GM18502 (cell line): ENCODE measurements around the gene IL4I1.

Experiments used
- ATAC-seq: cut with Tn5 transposase; IDR thresholded peaks from one replicate; pipeline ENCODE4 v1.9.1; 2021; ENCODE audit warnings: mild to moderate bottlenecking; ENCODE audit not compliant: unreplicated experiment, poor library complexity

The IL4I1 gene

DNA sequence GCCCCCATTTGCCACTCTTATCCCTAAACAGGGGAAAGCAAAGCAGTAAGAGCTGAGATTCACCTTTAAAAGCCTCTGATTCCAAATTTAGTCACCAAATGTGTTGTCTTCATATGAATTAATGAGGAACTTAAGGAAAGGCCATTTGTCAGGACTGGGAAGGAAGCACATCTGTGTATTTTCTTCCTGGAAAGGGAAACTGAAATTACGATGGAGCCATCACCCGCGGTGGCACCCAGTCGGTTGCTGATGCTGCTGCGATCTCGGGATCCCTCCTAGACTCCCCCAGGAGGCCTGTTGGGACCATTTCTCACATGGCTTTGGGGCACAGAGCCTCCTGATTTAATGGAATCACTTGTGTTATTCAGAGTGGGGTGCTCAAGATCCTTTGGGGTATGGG lies 7.4 kb upstream of the IL4I1 start:
- ATAC-seq, result no peak

DNA sequence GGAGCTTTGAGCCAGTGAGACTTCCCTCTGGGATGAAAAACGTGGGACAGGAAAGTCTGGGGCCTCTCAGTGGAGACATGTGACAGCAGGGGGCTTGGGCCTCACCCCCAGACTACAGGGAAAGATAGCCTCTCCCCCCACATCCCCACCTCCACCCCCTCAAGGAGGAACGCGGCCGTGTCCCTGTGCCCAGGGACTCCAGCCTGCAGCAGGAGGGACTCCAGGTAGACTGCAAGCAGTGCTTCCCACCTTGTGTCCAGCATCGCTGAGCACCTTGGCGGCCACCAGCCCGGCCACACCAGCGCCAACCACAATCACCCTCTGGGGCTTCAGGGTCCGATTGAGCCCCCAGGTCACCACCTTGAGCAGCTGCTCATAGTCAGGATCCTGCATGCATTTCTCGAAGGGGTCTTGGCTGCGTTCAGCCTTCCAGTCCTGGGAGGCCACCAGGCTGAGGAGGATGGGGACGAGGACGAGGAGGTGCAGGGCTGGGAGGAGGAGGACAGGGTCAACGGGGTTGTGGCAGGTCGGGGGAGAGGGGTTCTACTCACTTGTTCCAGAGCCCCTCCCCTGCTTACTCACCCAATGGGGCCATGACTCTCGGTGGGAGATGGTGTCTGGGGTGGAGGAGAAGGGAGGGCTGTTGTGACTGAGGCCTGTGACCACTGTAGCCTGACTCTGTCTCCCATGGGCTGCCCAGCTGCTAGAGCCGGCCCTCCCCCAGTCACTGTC lies 955 bp downstream of the IL4I1 start:
- ATAC-seq, result no peak

DNA sequence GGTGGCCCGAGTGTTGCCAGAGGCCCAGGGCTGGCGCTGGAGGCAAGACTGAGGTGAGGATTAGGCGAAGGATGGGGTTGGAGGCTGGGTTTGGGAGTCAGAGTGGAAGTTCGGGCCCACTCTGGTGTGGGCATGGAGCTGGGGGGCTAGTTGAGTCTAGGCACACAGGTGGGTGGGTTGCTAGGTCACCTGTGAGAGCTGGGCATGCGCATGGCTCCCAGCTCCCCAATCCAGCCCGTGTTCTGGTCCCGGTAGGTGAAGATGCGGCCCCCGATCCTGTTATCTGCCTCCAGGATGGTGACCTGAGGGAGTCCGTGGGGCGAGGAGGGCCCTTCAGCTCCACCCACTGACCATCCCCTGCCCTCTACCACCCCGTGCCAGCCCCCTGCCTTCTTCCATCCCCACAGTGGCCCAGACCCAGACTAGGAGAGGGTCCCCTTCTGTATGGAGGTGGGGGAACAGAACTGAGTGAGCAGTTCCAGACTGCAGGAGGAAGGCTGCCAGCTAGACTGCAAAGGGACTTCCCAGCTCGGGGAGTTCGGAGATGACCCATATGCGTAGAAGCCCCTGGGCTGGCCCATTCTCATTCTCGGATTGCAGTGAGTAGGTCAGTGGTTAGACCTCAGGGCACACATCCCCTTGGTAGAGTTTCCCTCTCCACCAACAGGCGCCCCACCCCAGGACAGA lies 1.7 kb downstream of the IL4I1 start:
- peak; percentile 27 for ATAC-seq

DNA sequence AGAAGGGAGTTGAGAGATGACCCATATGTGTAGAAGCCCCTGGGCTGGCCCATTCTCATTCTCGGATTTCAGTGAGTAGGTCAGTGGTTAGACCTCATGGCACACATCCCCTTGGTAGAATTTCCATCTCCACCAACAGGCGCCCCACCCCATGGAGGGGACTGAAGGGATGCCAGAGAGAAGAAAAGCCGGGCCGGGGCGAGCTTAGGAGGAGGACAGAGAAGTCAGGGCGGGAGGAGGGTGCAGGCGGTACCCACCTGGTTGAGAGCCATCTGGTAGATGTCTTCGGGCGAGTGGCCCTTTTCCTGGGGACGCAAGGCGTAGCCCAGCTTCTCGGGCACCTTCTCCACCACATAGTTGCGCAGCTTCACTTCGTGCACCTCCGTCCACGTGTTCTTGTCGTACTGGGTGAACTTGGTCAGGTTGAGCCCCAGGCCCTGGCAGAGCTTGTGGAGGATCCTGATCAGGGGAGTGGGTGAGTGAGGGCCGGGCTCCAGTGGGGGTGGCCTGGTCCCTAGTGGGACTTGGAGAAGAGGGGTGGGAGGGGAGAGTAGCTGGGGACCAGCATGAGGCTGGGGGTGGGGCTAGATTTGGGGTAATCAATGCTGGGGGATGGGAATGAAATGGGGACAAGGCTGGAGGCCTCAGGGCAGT lies 2.5 kb downstream of the IL4I1 start:
- ATAC-seq, result no peak

DNA sequence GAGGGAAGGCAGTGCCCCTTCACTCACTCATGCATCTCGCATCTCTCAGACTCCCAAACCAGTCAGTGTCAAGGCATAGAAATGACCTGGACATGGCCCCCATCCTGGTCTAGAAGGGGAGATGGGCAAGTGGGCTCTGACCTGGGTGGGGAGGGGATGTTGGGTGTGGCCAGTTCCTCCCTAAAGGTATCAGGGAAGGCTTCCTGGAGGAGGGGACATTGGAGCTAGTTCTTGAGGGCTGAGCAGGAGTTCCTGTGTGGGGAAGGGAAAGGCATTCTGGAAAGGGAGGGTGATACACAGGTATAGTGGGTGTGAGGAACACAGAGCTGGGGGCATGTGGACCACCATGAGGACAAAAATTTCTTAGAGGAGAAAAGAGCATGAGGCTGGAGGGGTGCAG lies 4.0 kb downstream of the IL4I1 start:
- ATAC-seq, result no peak

DNA sequence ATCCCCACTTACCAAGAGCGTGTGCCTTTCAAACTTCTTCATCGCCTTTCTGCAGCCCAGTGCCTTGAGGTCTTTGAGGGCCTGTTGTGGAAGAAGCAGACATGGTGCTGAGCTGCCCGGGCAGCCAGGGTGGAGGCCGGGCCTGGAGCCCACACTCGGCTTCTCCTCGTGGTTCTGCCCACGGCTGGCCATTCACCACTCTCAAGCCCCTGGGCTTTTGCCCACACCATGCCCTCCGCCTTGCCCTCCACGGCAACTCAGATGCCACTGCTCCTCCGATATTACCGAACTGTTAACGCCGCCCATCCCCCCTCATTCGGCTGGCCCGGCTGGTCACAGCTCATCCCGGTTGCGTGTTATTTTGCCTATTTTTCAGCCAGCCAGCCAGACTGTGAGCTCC lies 5.3 kb downstream of the IL4I1 start:
- ATAC-seq, result no peak

DNA sequence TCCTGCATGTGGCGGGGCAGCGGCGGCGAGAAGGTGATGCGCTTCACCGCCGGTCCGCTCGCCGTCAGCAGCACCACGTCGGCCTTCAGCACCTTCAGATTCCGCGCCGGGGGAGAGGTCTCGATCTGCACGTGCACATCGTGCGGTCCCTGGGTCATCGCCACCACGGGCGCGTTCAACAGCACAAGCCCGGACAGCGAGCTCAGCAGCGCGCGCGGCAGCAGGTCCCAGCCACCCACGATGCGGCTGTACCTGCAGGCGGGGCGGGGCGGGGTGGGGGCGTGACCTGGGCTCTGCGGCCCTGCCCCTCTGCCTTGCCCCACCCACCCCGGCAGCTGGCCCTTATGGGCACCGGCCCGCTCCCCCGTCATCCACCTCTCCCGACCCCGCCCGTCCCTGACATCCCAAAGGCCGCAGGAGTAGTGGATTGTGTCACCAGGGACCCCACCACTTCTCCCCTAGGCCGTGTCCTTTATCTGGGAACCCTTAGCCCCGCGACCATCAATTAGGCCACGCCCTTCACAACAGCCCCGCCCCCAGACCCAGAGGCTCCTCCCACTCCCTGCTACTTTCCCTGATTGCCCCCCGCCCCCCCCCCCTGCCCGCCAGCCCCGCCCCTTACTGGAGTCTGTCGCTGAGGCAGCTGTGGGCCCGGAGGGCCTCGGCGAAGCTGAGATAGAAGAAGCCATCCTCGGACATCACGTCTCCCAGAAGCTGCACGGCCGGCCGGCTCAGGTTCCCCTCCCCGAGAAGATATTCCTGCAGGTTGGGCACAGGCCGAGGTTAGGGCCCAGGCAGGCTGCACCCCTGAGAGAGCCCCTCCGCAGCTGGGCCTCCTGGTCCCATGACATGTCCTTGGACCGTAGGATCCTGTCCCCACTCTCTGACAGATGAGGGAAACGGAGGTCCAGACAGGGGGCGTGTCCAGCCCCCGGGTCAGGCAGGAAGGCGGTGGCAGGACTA lies 6.1 kb downstream of the IL4I1 start:
- ATAC-seq, result peak; percentile 42

DNA sequence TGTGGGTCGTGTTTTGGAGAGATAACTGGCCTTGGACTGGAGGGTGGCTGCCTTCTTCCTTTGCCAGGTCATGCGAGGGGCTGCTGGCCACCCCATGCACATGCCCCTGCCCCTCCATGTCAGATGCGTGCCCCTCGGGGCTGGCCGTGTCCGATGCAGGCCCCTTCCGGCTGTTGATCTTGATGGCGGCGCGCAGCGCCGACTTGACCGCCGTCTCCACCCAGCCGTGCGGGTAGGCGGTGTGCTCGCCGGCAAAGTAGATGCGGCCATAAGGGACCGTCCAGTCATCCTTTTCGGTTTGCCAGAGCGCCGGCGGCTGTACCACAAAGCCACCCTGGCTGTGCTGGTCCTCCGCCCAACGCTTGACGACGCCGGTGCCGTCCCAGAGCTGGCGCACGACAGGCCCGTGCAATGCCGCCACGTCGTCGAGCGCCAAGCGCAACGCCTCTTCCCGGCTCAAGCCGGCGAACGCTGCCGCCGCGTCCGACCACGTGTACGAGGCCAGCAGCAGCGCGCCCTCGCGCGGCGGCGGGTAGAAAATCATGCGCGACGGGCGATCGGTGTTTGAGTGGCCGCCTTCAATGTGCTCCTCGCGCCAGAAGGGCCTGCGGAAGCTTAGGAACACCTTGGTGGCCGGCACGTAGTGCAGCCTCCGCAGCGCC lies 6.9 kb downstream of the IL4I1 start:
- peak; percentile 33 for ATAC-seq

DNA sequence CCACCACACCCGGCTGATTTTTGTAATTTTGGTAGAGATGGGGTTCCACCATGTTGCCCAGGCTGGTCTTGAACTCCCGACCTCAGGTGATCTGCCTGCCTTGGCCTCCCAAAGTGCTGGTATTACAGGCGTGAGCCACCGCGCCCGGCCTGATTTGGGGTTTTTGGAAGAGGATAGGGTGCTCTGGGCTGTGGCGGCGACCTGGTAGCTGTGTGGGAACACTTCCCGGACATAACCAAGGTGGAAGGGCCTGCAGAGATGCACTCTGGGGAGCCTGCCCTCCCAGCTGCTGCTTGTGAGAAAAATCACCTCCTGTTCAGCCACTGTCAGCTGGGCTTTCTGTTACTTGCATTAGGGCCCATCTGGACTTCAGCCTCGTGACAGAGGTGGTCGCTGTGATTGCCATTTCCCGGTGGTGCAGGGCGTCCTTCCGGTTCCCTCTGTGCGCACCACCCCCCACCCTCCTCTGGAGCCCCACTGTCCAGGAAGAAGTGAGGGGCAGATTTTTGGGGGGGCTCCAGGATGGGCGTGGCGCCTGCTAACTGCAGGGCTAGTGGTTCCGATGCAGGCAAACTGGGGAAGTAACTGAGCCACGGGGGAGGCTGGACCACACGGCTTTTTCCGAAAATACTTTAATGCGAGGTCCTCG lies 7.5 kb downstream of the IL4I1 start:
- ATAC-seq, result no peak

DNA sequence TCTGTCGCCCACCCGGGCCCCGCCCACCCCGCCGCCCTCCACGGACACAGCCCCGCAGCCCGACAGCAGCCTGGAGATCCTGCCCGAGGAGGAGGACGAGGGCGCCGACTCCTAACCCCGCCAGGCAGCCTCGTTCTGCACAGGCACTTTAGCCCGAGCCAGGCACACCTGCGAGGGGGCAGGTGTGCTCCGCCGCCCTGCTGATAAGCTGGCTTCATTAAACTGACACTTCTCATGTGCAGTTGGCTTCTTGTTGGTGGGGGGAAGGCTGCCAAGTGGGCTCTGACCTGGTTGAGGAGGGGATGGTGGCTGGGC lies 8.2 kb downstream of the IL4I1 start:
- ATAC-seq, result no peak

DNA sequence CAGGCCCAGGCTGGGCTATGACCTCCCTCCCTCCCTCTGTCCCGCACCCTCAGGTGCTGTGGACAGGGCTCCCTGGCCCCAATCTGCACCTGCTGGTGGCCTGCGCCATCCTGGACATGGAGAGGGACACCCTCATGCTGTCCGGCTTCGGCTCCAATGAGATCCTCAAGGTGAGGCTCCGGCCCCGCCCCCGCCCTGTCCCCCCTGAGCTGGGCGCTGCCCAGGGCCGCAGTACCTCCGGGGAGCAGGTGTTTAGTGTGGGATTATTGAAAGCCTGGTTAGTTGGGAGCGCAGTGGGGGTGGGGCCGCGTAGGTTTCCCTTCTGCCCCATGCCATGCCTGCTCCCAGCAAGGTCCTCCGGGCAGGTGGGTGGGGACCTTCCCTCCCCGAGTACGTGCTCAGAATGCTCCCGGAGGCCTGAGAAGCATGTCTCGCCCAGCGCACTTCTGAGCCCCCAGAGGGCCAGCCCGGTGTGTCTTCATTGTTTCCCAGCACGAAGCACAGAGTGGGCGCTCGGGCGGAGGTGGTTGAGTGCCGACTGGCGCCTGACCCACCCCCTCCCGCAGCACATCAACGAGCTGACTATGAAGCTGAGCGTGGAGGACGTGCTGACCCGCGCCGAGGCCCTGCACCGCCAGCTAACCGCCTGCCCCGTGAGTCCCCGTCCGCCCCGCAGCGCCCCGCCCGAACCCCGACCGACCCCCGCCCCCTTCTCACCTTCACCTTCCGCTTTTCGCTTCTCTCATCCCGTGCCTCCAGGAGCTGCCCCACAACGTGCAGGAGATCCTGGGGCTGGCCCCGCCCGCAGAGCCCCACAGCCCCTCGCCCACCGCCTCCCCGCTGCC lies 8.8 kb downstream of the IL4I1 start:
- no peak for ATAC-seq

DNA sequence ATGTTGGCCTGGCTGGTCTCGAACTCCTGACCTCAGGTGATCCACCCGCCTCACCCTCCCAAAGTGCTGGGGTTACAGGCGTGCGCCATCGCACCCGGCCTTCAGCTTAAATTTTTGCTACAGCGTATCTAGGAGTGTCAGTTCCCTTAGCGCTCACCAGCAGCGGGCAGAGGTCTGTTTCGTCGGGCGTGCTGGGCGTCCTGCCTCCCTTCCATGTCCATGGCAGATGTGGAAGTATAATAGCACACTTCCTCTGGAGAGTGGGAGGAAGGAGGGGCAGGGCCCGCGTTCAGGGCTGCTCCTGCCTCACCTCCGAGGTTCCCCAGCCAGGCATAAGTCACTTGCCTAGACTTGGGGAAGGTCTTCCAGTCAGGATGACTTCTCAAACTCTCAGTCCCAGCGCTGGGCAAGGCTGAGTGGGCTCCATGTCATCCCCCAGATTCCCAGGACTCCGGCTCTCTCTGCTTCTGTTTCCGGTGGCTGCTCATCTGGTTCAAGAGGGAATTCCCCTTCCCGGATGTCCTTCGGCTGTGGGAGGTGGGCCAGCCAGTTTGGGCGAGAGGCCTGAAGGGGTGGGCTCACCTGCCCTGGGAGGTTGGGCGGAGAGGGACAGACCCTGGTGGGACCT lies 9.5 kb downstream of the IL4I1 start:
- no peak for ATAC-seq

DNA sequence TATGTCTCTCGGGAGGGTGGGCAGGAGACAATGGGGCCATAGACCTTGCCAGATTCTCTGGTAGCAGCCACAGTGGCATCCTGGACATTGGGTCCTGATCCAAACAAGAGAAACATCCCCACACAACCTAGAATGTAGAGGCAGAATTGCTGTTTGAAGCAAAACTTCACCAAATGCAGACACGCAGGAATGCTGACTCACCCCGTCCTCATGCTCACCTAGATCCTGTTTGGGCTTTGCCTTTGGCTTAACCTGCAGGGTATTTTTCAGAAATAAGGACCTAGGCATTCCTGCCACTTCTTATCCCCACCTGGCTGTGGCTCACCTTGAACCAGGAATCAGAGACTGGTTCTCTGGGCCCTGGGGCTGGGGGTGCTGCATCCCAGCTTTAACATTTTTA lies 11.9 kb downstream of the IL4I1 start:
- ATAC-seq, result no peak

DNA sequence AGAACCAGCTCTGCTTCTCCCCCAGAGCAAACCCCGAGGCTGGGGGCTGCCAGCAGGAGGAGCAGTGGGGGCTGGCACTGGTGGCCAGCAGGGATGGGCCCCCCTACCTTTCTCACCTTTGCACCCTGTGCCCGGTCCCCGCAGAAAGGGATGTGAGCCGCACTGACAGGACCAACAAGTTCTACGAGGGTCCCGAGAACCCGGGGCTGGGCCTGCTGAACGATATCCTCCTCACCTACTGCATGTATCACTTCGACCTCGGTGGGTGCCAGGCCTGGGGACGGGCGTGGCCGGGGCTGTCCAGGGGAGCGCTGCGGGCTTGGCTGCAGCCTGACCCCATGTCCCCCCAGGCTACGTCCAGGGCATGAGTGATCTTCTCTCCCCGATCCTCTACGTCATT lies 12.6 kb downstream of the IL4I1 start:
- ATAC-seq, result no peak

DNA sequence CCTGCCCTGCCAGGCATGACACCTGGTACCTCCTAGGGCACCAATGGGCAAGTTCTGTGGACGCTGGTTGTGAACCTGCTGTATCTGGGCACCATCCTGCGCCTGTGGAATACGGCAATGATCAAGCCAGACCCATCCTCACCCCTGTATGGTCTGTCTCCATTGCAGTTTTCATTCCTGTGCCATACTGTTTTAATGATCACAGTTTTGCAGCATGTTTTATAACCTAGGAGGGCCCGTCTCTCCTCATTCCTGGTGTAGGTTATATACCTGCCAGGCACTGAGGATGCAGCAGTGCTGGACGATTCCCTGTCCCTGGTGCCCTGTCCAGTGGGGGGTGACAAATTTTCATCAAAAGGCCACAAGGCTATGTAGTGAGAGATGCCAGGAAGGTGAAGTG lies 13.6 kb downstream of the IL4I1 start:
- no peak for ATAC-seq

DNA sequence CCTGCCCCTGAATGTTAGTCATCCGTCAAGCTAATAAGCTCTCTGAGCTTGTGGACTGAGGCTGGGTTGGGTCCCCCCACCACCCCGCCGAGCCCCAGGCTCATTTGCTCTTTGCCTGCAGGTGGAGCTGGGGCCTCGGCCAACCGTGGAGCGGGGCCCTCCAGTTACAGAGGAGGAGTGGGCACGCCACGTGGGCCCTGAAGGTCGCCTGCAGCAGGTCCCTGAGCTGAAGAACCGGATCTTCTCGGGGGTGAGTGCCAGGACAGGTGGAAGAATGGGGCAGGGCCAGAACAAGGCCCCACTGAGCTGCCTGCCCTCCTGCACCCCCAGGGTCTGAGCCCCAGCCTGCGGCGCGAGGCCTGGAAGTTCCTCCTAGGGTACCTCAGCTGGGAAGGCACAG lies 14.0 kb downstream of the IL4I1 start:
- no peak for ATAC-seq

DNA sequence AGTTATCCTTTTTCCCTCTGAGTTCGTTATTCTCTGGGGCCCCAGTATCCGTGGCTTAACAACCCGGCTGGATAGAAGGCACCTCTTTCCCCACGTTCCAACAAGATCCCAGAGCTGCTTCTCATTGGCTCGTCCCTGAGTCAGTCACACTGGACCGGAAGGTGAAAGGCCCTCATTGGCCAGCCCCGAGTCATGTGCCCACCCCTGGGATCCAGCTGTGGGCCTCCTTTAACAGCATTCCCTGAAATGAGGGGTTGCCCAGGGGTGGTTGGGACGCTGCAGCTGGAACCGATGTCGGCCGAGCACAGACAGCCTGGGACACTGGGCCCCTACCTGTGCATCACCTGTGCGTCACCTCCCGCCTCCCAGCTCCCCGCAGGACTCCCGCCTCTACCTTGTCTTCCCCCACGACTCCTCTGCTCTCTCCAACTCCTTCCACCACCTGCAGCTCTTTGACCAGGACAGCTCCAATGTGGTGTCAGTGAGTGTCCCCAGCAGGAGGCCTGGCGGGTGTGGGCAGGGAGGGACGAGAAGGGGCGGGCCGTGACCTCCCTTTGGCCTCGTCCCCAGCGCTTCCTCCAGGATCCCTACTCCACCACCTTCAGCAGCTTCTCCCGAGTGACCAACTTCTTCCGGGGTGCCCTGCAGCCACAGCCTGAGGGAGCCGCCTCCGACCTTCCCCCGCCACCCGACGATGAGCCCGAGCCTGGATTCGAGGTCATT lies 14.9 kb downstream of the IL4I1 start:
- ATAC-seq, result no peak

DNA sequence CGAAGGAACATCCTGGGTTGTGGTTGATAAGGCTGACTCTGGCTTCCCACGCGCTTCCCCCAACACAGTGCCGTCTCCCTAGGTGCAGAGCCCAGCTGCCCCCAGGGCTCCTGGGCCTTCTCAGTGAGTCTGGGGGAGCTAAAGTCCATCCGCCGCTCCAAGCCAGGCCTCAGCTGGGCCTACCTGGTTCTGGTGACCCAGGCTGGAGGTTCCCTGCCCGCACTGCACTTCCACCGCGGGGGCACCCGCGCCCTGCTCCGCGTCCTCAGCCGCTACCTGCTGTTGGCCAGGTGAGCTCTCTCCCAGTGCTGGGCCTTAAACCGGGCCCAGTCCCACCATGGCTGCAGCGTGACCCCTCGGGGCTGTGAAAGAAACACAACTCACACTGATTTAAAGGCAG lies 15.5 kb downstream of the IL4I1 start:
- no peak for ATAC-seq
